ES-I3 (cell line): ENCODE data around the gene JUNB.

ENCODE experiments used
- H3K36me3 ChIP-seq: 2 replicates; pipeline ENCODE4 v1.6.1; 2013; ENCODE audit warnings: mild to moderate bottlenecking, low read length, control low read depth, moderate library complexity; ENCODE audit not compliant: insufficient read depth
- H3K4me1 ChIP-seq: 2 replicates; pipeline ENCODE4 v1.6.1; 2013; ENCODE audit warnings: mild to moderate bottlenecking, control low read depth, low read length; ENCODE audit not compliant: insufficient read depth
- H3K9ac ChIP-seq: 2 replicates; pipeline ENCODE4 v1.6.1; 2013; ENCODE audit warnings: low read depth, mild to moderate bottlenecking, low read length, moderate library complexity
- H3K9me3 ChIP-seq: 2 replicates; pipeline ENCODE4 v1.6.1; 2013; ENCODE audit warnings: mild to moderate bottlenecking, low read length, moderate library complexity; ENCODE audit not compliant: control insufficient read depth, insufficient read depth

The JUNB gene

GRCh38 chr19:12791345-12792050 lies at the start of gene JUNB:
Gene JUNB (plus strand): TSS chr19:12791486. CDS start chr19:12791772, 286 bp downstream.
- Histone ChIP-seq H3K9me3 (no peaks in the 10 kb centered on the region), H3K36me3 (no peaks in the 10 kb centered on the region), H3K9ac (peak within 1 kb of the TSS; percentile 67), H3K4me1 (peaks cover 17% of the 10 kb centered on the region)

- Histone ChIP-seq H3K9me3 (no peaks in the 10 kb centered on the region), H3K36me3 (no peaks in the 10 kb centered on the region), H3K9ac (no peak overlapping the region), H3K4me1 (no peaks in the 10 kb centered on the region)
Measured at GRCh38 chr19:12745166-12745897, 46.0 kb upstream of the JUNB start.

- Histone ChIP-seq H3K36me3 (no peaks in the 10 kb centered on the region), H3K4me1 (no peaks in the 10 kb centered on the region), H3K9me3 (no peaks in the 10 kb centered on the region), H3K9ac (no peak overlapping the region)
Measured at GRCh38 chr19:12748489-12748888, 42.8 kb upstream of the JUNB start.

- H3K9me3 ChIP-seq, result no peaks in the 10 kb centered on the region
- H3K36me3 ChIP-seq, result no peaks in the 10 kb centered on the region
- no peaks in the 10 kb centered on the region for H3K4me1 ChIP-seq
- H3K9ac ChIP-seq, result peak overlapping the region; percentile 26; the same call in 1 of the 2 replicates
Measured at GRCh38 chr19:12749938-12750521, 41.3 kb upstream of the JUNB start.

- H3K9me3 ChIP-seq, result no peaks in the 10 kb centered on the region
Measured at GRCh38 chr19:12750851-12751250, 40.4 kb upstream of the JUNB start.

GRCh38 chr19:12751635-12752034 lies 39.7 kb upstream of the JUNB start, which contains the start of gene BEST2:
Gene BEST2 (plus strand): TSS chr19:12751791. CDS start chr19:12752593, 802 bp downstream.
- Histone ChIP-seq H3K9ac (peak within 1 kb of the TSS; percentile 55; the same call in 1 of the 2 replicates), H3K4me1 (no peaks in the 10 kb centered on the region), H3K36me3 (no peaks in the 10 kb centered on the region), H3K9me3 (no peaks in the 10 kb centered on the region)

More at GRCh38 chr19:12750851-12751250, 40.4 kb upstream of the JUNB start:
- Histone ChIP-seq H3K36me3 (no peaks in the 10 kb centered on the region), H3K4me1 (no peaks in the 10 kb centered on the region), H3K9ac (no peak overlapping the region)

GRCh38 chr19:12752056-12752781 lies 39.1 kb upstream of the JUNB start:
- H3K9me3 ChIP-seq, result no peaks in the 10 kb centered on the region
- H3K9ac ChIP-seq, result peak overlapping the region; percentile 55; the same call in 1 of the 2 replicates
- no peaks in the 10 kb centered on the region for H3K36me3 ChIP-seq
- H3K4me1 ChIP-seq, result no peaks in the 10 kb centered on the region

- H3K36me3 ChIP-seq, result no peaks in the 10 kb centered on the region
- no peak overlapping the region for H3K9ac ChIP-seq
- H3K9me3 ChIP-seq, result no peaks in the 10 kb centered on the region
- H3K4me1 ChIP-seq, result no peaks in the 10 kb centered on the region
Measured at GRCh38 chr19:12754465-12755196, 36.7 kb upstream of the JUNB start.

- Histone ChIP-seq H3K9ac (no peak overlapping the region), H3K9me3 (no peaks in the 10 kb centered on the region), H3K4me1 (no peaks in the 10 kb centered on the region)
Measured at GRCh38 chr19:12756150-12756883, 35.0 kb upstream of the JUNB start.

GRCh38 chr19:12757544-12758274 lies 33.6 kb upstream of the JUNB start:
- Histone ChIP-seq H3K9me3 (no peaks in the 10 kb centered on the region), H3K4me1 (no peaks in the 10 kb centered on the region), H3K9ac (peak overlapping the region; percentile 48; the same call in 1 of the 2 replicates), H3K36me3 (no peaks in the 10 kb centered on the region)

More at GRCh38 chr19:12756150-12756883, 35.0 kb upstream of the JUNB start:
- H3K36me3 ChIP-seq, result no peaks in the 10 kb centered on the region

- Histone ChIP-seq H3K9ac (no peak overlapping the region), H3K4me1 (no peaks in the 10 kb centered on the region), H3K36me3 (no peaks in the 10 kb centered on the region), H3K9me3 (no peaks in the 10 kb centered on the region)
Measured at GRCh38 chr19:12759686-12760085, 31.6 kb upstream of the JUNB start.

- H3K36me3 ChIP-seq, result no peaks in the 10 kb centered on the region
- no peaks in the 10 kb centered on the region for H3K4me1 ChIP-seq
- H3K9me3 ChIP-seq, result no peaks in the 10 kb centered on the region
- H3K9ac ChIP-seq, result no peak overlapping the region
Measured at GRCh38 chr19:12763100-12763499, 28.2 kb upstream of the JUNB start.

GRCh38 chr19:12764698-12765097 lies 26.6 kb upstream of the JUNB start:
- Histone ChIP-seq H3K36me3 (no peaks in the 10 kb centered on the region), H3K4me1 (no peaks in the 10 kb centered on the region), H3K9me3 (no peaks in the 10 kb centered on the region), H3K9ac (no peak overlapping the region)
